Body of pancreas (tissue), 4 donors: ENCODE data around the gene PHF21B. TPM values are rescaled to one million over a fixed set of nuclear protein-coding genes. Genes with fewer than 3 reads are reported as not detected.

Source experiments
- ATAC-seq: fragments of 150-250 bp; one replicate; pipeline ENCODE4 v1.9.1; 2016
- DNase-seq, 4 donors: peaks; one replicate each; pipeline ENCODE4 v3.0.0-alpha.2; 2019
- H3K27ac ChIP-seq, 4 donors: fragments of 200-600 bp; sonication (generic); 1 replicate in 3 of 4; 2 replicates in 1 of 4; pipeline versions ENCODE4 v1.5.1 to v1.6.1; 2016 to 2019; ENCODE audit warnings: mild to moderate bottlenecking in 1 of 4, mixed read lengths in 1 of 4, moderate library complexity in 1 of 4
- H3K27me3 ChIP-seq, 2 donors: fragments of 200-600 bp; sonication (generic); one replicate each; pipeline ENCODE4 v1.6.0; 2016; ENCODE audit warnings: mild to moderate bottlenecking in 1 of 2
- H3K36me3 ChIP-seq, 2 donors: fragments of 200-600 bp; sonication (generic); replicated peaks in 1 of 2; 2 replicates each; pipeline ENCODE4 v1.5.1; 2016; ENCODE audit warnings: low read depth in 2 of 2; ENCODE audit not compliant: insufficient read depth in 1 of 2
- H3K4me1 ChIP-seq: fragments of 200-600 bp; sonication (generic); one replicate; pipeline ENCODE4 v1.6.0; 2016
- H3K4me3 ChIP-seq, 2 donors: fragments of 200-600 bp; sonication (generic); 1 replicate in 1 of 2; 2 replicates in 1 of 2; pipeline ENCODE4 v1.5.1; 2016 to 2019
- H3K9me3 ChIP-seq, 3 donors: fragments of 200-600 bp; sonication (generic); 1 replicate in 2 of 3; 2 replicates in 1 of 3; pipeline ENCODE4 v1.5.1; 2016
- CTCF ChIP-seq, 7 experiments: fragments of 450-650 bp in 4 of 7; fragments of 200-600 bp in 3 of 7; sonication (generic) in 3 of 7; IDR thresholded peaks; one replicate each; pipeline ENCODE4 v1.5.1; 2016 to 2019; ENCODE audit warnings: antibody characterized with exemption in 7 of 7
- POLR2A ChIP-seq, 3 donors: fragments of 450-650 bp; IDR thresholded peaks; one replicate each; pipeline ENCODE4 v1.6.1; 2016; ENCODE audit warnings: antibody characterized with exemption in 3 of 3, mild to moderate bottlenecking in 2 of 3
- WGBS, 2 donors: methylation state at CpG; one replicate each; pipeline ENCODE4 v1.1.5; 2017; 5-methylcytosine and 5-hydroxymethylcytosine counted together
- intact Hi-C: fragments of 100-400 bp; cut with DNase I; formaldehyde crosslinking; loops from one replicate; pipeline ENCODE4 v1.15.1; 2023
- total RNA-seq, 2 donors: library from RNA; depleted of rRNA; stranded (reverse); fragments of >200 nt; gene quantifications; one replicate each; pipeline ENCODE4 v1.1.0, GENCODE V29; 2016

Gene PHF21B
- total RNA-seq, 2 donors from 2014 or later: under 0.01 TPM; not detected in 1

GRCh38 chr22:44840611-44841322 lies 169.0 kb downstream of the PHF21B start:
- WGBS, 2 donors: 85 to 86% methylated on average over 25 to 30 of the region's 30 CpGs
- intact Hi-C loops: no loop called here
- Histone ChIP-seq H3K9me3 (no peaks in the 10 kb centered on the region), H3K27ac (no peak overlapping the region), H3K36me3 (no peaks in the 10 kb centered on the region), H3K4me1 (no peaks in the 10 kb centered on the region), H3K4me3 (no peak overlapping the region), H3K27me3 (no peaks in the 10 kb centered on the region)
- DNase-seq (no peak), ATAC-seq (no peak)
- TF ChIP-seq CTCF (IDR thresholded peaks at IDR 0.05): no peak

GRCh38 chr22:44839721-44840120 lies 170.1 kb downstream of the PHF21B start:
- Histone ChIP-seq H3K27ac (no peak overlapping the region), H3K27me3 (no peaks in the 10 kb centered on the region)
- DNase-seq: no peak

DNA sequence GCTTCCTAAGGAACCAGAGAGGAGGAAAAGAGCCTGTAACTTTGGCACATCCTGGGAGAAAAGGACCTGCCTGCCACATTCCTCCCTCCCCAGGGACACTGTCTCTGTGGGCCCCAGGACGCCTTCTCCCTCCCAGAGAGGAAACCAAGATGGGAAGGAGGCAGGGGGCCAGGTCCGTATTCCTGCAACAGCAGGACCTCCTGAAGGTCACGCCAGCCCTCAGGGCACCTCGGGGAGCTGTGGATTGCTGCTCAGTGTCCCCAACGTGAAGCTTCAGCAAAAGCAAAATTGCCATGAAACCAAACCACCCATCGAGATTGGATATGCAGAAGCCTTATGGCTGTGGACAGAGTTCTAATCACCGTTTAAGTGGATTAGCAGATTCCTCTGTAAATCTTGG lies 170.7 kb downstream of the PHF21B start:
- intact Hi-C loops: no loop called here
- peaks cover 0 to 2% of the 10 kb centered on the region in 2 donors for H3K36me3 ChIP-seq
- no peak overlapping the region for H3K27ac ChIP-seq
- H3K9me3 ChIP-seq: no peaks in the 10 kb centered on the region
- TF ChIP-seq CTCF (IDR thresholded peaks at IDR 0.05) (no peak), POLR2A (IDR thresholded peaks at IDR 0.05) (no peak)
- no peaks in the 10 kb centered on the region for H3K27me3 ChIP-seq
- WGBS, 2 donors: 74 to 76% methylated on average over 3 to 7 of the region's 7 CpGs
- DNase-seq (no peak), ATAC-seq (no peak)
- no peak overlapping the region for H3K4me3 ChIP-seq
- no peaks in the 10 kb centered on the region for H3K4me1 ChIP-seq

More at GRCh38 chr22:44839721-44840120, 170.1 kb downstream of the PHF21B start:
- TF ChIP-seq CTCF (IDR thresholded peaks at IDR 0.05) (no peak), POLR2A (IDR thresholded peaks at IDR 0.05) (no peak)
- Histone ChIP-seq H3K36me3 (peaks cover 0 to 2% of the 10 kb centered on the region in 2 donors), H3K4me1 (no peaks in the 10 kb centered on the region), H3K4me3 (no peak overlapping the region), H3K9me3 (no peaks in the 10 kb centered on the region)
- ATAC-seq: no peak
- WGBS, 2 donors: 84% methylated on average over 10 to 13 of the region's 13 CpGs
- intact Hi-C loops: no loop called here

GRCh38 chr22:44838316-44839016 lies 171.3 kb downstream of the PHF21B start:
- no peaks in the 10 kb centered on the region for H3K27me3 ChIP-seq
- H3K4me3 ChIP-seq: no peak overlapping the region
- no peak overlapping the region for H3K27ac ChIP-seq
- no peak for ATAC-seq
- peaks cover 0 to 2% of the 10 kb centered on the region in 2 donors for H3K36me3 ChIP-seq
- H3K9me3 ChIP-seq: no peaks in the 10 kb centered on the region
- intact Hi-C loops: no loop called here
- no peak for DNase-seq
- H3K4me1 ChIP-seq: no peaks in the 10 kb centered on the region
- TF ChIP-seq POLR2A (IDR thresholded peaks at IDR 0.05): no peak
- WGBS, 2 donors: 86 to 94% methylated on average over 12 to 15 of the region's 16 CpGs

DNA sequence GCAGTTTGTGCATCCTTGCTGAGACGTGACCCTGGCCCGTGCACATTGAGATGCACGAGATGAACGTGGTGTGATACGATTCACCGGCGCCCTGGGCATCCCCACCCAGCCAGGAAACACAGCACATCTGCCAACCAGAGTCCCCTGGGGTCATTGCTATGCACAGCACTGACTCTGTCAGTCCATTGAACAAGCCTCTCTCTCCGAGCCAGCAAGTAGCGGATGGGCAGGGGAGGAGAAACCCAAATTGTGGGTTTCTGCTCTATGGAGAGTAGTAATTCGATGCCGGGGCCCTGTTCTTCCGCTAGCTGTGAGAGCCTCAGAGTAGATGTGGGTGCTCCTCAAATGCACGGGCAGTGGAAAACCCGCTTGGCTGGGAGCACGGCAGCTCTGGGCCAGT lies 172.3 kb downstream of the PHF21B start:
- TF ChIP-seq CTCF (IDR thresholded peaks at IDR 0.05) (no peak), POLR2A (IDR thresholded peaks at IDR 0.05) (no peak)
- WGBS, 2 donors: 87 to 100% methylated on average over 7 to 15 of the region's 15 CpGs
- H3K4me1 ChIP-seq: no peaks in the 10 kb centered on the region
- ATAC-seq (no peak), DNase-seq (no peak)
- H3K4me3 ChIP-seq: no peak overlapping the region
- H3K36me3 ChIP-seq: peaks cover 0 to 2% of the 10 kb centered on the region in 2 donors
- no peaks in the 10 kb centered on the region for H3K9me3 ChIP-seq
- intact Hi-C loops: no loop called here
- no peaks in the 10 kb centered on the region for H3K27me3 ChIP-seq
- no peak overlapping the region for H3K27ac ChIP-seq
